ENCODE measurements around the gene DPEP1.
"Not testable (repeated sequence)": the region's sequence is repeated elsewhere in the genome, so short reads cannot be mapped to it uniquely, and the experiment has no call there.

DPEP1 gene

GRCh38 chr16:89613231-89613953, at the start of gene DPEP1:
Gene DPEP1 (plus strand): TSS chr16:89613642. CDS start chr16:89630411, 16,769 bp downstream.
- DNase-seq, result no peak

- DNase-seq, result no peak
Observed at GRCh38 chr16:89564476-89565255, 48.8 kb upstream of the DPEP1 start.

- no peak for DNase-seq
Observed at GRCh38 chr16:89565256-89565505, 48.3 kb upstream of the DPEP1 start.

- no peak for DNase-seq
Observed at GRCh38 chr16:89565506-89566372, 47.7 kb upstream of the DPEP1 start.

GRCh38 chr16:89567656-89568594, 45.5 kb upstream of the DPEP1 start:
- DNase-seq, result no peak

GRCh38 chr16:89569506-89570341, 43.7 kb upstream of the DPEP1 start:
- no peak for DNase-seq

- DNase-seq, result no peak
Observed at GRCh38 chr16:89570342-89570923, 43.0 kb upstream of the DPEP1 start.

GRCh38 chr16:89570983-89571598, 42.4 kb upstream of the DPEP1 start:
- not testable (repeated sequence) for DNase-seq

GRCh38 chr16:89571636-89572035, 41.8 kb upstream of the DPEP1 start:
- no peak for DNase-seq

GRCh38 chr16:89572073-89572484, 41.4 kb upstream of the DPEP1 start:
- no peak for DNase-seq

GRCh38 chr16:89572485-89573205, 40.8 kb upstream of the DPEP1 start:
- no peak for DNase-seq

GRCh38 chr16:89573826-89574680, 39.4 kb upstream of the DPEP1 start:
- DNase-seq, result no peak

- no peak for DNase-seq
Observed at GRCh38 chr16:89574681-89575246, 38.7 kb upstream of the DPEP1 start.

- no peak for DNase-seq
Observed at GRCh38 chr16:89575247-89576152, 37.9 kb upstream of the DPEP1 start, which contains the start of gene CPNE7. Gene CPNE7 (plus strand): TSS chr16:89575758. CDS start chr16:89575898, 140 bp downstream.

GRCh38 chr16:89576153-89577054, 37.0 kb upstream of the DPEP1 start:
- DNase-seq, result no peak
